Choroid plexus epithelial cell (primary cell): Measurements from ENCODE around the gene PRKG1.

Experiments used
- DNase-seq: peaks from one replicate; pipeline ENCODE4 v3.0.0-alpha.2; 2010; ENCODE audit warnings: low read depth
- H3K4me3 ChIP-seq: 2 replicates; pipeline ENCODE4 v1.5.1; 2011; ENCODE audit warnings: low read depth, mild to moderate bottlenecking, control low read depth, low read length, moderate library complexity
- TF ChIP-seq, protein P1 (sequence below): conservative IDR thresholded peaks from 2 replicates; pipeline ENCODE4 v1.5.1; 2011; ENCODE audit warnings: low read depth, mild to moderate bottlenecking, control low read depth, inconsistent platforms, low read length, moderate library complexity

The PRKG1 gene

GRCh38 chr10:52053497-52053896 lies 979.2 kb downstream of the PRKG1 start:
- H3K4me3 ChIP-seq: no peak overlapping the region
- TF ChIP-seq, protein P1, sequence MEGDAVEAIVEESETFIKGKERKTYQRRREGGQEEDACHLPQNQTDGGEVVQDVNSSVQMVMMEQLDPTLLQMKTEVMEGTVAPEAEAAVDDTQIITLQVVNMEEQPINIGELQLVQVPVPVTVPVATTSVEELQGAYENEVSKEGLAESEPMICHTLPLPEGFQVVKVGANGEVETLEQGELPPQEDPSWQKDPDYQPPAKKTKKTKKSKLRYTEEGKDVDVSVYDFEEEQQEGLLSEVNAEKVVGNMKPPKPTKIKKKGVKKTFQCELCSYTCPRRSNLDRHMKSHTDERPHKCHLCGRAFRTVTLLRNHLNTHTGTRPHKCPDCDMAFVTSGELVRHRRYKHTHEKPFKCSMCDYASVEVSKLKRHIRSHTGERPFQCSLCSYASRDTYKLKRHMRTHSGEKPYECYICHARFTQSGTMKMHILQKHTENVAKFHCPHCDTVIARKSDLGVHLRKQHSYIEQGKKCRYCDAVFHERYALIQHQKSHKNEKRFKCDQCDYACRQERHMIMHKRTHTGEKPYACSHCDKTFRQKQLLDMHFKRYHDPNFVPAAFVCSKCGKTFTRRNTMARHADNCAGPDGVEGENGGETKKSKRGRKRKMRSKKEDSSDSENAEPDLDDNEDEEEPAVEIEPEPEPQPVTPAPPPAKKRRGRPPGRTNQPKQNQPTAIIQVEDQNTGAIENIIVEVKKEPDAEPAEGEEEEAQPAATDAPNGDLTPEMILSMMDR: no peak
- DNase-seq: no peak

DNA sequence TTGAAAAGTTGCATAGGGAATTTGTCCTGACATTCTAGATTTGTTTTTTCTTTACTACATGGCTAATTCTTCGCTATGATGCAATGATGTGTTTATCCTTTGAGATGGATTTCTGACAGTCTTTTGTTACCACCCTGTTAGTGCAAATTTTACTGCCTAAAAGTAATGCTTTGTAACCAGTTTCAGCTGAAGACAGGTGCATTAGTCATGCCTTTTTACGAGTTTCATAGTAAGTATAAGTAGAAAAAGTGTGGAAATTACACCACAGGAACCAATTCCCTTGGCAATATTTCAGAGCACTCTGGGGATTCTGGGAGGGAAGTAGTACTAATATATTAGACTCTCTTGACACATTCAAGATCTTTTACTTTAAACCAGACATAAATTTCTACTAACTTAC lies 982.0 kb downstream of the PRKG1 start:
- DNase-seq: no peak
- H3K4me3 ChIP-seq: no peak overlapping the region
- TF ChIP-seq, protein P1: no peak

GRCh38 chr10:52059089-52059488 lies 984.8 kb downstream of the PRKG1 start:
- TF ChIP-seq, protein P1: no peak
- no peak overlapping the region for H3K4me3 ChIP-seq
- DNase-seq: no peak

- no peak overlapping the region for H3K4me3 ChIP-seq
- TF ChIP-seq, protein P1: no peak
- no peak for DNase-seq
Observed at GRCh38 chr10:52063159-52063558, 988.9 kb downstream of the PRKG1 start.

DNA sequence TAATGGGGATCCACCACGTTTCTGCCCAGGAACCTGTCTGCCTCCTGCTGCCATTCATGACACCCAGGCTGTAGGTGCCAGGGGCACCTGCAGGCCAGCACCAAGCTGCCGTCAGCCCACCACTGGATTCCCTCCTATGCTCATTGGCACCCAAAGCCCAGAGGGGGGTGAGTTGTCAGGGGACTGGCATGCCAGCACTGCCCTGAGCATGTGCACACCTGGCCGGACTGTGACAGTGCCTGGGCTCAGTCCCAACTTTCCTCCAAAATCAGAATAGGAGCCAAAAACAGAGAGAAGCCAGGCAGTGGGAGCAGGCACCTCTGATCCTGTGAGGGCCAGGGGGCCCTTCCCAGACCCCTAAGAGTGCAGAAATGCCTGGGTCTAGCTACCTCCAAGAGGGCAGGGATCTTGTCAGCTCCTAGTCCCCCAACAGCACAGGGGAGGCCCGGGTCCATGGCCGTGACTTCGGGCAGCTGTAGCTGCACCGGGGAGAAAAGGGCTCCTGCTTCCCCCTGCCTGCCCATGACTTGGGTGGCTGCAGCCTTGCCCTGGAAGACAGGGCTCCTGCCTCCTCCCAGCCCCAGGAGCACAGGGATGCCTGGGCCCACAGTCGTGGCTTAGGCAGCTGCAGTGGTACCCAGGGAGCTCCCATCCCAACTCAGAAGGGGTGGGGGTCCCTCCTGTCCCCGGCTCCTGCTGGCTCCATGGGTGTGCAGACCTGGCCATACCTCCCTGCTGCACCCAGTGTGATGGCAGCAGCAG lies 990.0 kb downstream of the PRKG1 start:
- DNase-seq: no peak

DNA sequence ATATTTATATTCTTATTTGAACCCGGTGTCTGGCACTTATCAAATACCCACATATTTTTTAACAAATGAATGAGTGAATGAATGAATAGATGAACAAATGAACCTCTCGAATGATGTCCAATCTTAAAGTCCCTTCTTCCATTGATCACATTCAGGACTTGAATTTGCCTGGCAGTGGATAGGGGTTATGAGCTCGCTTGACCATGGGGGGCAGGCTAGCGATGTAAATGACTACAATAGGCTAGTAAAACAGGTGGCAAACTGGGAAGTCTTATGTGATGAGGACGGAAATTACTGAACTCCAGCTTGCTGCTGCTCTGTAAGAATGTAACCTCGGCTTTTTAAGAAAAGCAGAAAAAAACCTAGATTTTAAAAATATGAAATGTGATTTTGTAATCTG lies 992.1 kb downstream of the PRKG1 start:
- DNase-seq: peak; percentile 3
- TF ChIP-seq, protein P1: peak; percentile 17
- H3K4me3 ChIP-seq: no peak overlapping the region

More for the DNA sequence above, 990.0 kb downstream of the PRKG1 start:
- TF ChIP-seq, protein P1: no peak
- no peak overlapping the region for H3K4me3 ChIP-seq

GRCh38 chr10:52068485-52068884 lies 994.2 kb downstream of the PRKG1 start:
- H3K4me3 ChIP-seq: no peak overlapping the region
- DNase-seq: no peak
- TF ChIP-seq, protein P1: no peak
